GM12873 (cell line): ENCODE data around the gene TNFSF18.

Source experiments
- TF ChIP-seq, protein P1 (sequence below): IDR thresholded peaks from 2 replicates; pipeline ENCODE4 v1.5.1; 2012; ENCODE audit warnings: low read depth, mild to moderate bottlenecking, moderate library complexity, low read length, control low read depth; ENCODE audit not compliant: insufficient read depth; ENCODE audit errors: missing control alignments

Gene TNFSF18

DNA sequence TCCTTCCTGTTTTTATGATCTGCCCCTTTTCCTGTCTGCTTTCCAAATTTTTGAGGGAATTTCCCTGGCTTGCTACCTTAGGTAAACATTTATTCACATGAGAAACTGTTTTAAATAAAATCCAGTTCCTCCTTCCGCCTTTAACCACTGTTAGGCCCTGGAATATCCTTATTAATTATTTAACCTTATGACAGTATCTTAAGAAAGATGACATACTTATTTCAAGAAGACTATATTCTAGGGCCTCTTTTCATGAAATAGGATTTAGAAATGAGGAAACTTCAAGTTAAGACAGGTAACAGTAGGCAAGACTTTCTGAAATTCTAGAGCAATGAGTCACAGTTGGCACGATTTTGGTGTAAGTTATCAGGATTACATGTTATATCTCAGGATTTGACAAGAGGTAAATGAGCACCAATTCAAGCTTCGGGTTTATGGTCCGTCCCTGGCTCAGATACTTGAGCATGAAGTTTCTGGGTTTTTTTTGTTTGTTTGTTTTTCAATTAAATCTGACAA, 2.0 kb upstream of the TNFSF18 start:
- TF ChIP-seq, protein P1, sequence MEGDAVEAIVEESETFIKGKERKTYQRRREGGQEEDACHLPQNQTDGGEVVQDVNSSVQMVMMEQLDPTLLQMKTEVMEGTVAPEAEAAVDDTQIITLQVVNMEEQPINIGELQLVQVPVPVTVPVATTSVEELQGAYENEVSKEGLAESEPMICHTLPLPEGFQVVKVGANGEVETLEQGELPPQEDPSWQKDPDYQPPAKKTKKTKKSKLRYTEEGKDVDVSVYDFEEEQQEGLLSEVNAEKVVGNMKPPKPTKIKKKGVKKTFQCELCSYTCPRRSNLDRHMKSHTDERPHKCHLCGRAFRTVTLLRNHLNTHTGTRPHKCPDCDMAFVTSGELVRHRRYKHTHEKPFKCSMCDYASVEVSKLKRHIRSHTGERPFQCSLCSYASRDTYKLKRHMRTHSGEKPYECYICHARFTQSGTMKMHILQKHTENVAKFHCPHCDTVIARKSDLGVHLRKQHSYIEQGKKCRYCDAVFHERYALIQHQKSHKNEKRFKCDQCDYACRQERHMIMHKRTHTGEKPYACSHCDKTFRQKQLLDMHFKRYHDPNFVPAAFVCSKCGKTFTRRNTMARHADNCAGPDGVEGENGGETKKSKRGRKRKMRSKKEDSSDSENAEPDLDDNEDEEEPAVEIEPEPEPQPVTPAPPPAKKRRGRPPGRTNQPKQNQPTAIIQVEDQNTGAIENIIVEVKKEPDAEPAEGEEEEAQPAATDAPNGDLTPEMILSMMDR = no peak

DNA sequence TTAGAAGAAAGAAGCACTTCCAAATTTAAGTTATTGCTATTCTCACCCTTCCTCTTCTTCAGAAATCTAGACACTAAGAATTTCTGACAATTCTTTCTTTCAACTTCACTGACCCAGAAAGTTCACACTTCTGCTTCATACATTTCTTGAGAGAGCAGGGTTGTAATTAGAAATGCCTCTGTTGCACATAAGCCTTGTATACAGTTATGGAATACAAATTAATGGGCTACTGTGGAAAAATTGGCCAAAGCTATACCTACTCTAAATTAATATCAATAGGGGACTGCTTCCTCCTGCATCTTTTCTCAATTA, 1.5 kb downstream of the TNFSF18 start:
- TF ChIP-seq, protein P1 = no peak

DNA sequence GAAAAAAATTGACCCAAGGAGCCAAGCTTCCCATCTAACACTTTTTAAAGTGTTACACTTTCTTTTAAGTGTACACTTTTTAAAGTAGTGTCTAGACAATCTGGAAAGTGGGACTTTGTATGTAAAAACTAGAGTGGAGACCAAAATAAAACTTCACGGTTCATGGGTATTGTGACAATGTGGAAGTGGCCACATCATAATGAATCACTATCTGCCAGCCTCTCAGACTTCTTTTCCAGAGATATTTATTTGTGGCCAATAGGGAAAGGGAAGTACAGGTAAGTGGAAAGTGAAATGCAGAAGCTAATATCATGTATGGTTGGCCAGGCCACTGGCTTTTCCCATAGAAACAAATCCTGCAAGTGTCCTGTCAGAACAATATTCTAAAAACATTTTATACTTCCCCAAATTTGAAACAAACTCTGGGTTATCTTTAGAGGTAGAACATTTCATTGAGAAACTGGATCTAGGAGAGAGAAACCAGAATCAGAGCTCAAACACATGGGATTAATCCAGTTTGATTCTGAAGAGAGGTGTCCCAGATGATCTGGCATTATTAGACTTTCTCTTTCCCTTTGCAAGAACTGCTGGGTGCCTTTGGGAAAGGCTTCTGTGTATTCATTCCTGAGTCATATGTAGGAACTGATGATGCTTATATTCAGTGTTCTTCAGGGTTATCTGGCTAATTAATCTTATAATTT, 2.0 kb downstream of the TNFSF18 start:
- TF ChIP-seq, protein P1 = no peak

DNA sequence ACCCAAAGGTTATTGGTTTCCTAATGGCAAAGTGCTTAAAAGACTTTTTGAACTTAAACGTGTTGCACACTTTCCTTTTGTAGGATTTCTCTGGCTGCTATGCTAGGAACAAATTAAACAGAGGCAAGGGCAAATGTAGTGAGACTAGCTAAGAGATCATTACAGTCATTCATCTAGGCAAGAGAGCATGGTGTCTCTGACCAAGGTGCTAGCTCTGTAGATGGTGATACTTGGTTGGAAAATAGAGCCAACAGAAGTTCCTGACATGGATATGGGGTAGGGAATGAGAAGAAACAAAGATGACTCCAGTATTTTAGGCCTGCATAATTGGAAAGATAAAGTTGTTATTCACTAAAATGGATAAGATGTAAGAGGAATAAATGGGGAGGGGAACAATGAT, 6.1 kb downstream of the TNFSF18 start:
- TF ChIP-seq, protein P1 = no peak

DNA sequence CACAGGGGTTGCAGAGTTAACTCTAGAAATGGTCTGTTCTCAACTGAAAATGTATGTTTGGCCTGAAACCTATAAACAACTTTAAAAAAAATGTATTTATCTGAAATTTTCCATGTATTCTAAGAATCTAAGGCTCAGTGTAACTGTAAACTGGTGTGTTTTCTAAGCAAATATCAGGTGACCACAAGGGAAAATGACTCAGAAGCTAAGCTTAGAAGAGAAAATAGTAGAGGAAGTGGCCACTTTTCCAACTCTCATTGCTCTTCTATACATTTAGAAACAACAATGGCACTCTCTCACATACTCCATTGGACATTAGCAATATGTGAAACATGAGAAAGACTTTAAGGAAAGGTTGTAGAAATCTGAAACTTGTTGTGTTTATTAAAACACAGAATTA, 7.5 kb downstream of the TNFSF18 start:
- TF ChIP-seq, protein P1 = no peak

DNA sequence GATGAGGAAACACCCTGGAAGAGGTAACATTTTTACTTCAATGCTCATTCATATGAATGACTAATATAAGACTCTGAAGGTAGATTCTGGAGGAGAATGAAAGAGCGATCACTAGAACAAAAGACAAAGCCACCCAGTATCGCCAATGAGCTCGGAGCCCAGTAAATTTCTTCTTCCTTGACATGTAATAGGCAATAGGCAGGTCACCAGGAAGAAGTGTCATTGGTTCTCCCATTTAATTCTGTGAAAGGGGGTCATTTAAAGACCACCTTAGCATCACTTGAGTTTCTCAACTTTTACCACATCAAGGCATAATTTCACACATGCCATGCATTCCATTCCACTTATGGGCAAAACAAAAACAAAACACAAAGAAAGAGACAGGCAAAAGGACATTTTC, 7.9 kb downstream of the TNFSF18 start:
- TF ChIP-seq, protein P1 = no peak

DNA sequence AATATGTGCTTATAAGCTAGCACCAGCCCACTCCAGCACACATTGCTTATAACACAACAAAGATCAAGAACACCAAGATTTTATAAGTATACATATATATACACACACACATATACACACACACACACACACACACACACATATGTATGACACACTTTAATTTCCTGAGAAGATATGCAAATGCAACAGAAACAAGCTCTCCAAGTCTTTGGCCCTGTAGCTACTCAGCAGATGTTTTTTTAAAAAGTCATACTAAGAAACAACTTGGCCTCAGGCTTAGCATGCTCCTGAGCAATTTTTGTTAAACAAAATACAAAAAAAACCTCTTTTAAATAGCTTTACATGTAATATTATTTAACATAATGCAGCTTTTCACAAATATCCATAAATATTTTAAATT, 11.1 kb downstream of the TNFSF18 start:
- TF ChIP-seq, protein P1 = no peak
